ENCODE results near the gene DRC3.

The DRC3 gene

DNA sequence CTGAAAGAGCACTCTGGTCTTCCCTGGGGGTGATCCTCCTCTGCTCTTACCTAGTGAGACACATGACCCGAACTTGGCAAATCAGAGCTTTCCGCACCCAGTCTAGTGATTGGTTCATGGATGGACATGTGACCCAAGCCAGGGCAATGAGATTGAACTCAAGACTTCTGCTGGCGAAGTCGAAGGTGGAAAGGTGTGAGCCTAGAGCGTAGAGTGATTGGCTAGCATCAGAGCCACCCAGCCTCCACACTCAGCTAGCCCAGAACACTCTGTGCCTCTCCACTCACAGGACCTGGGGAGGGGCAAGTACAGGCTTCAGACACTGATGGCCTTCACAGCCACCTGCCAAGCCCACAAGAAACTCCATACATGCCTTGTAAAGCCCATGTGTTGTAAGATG is 48.7 kb downstream of the DRC3 start:
- DNase-seq (ENCODE audit: low read depth in 2 of 2): no peak

DNA sequence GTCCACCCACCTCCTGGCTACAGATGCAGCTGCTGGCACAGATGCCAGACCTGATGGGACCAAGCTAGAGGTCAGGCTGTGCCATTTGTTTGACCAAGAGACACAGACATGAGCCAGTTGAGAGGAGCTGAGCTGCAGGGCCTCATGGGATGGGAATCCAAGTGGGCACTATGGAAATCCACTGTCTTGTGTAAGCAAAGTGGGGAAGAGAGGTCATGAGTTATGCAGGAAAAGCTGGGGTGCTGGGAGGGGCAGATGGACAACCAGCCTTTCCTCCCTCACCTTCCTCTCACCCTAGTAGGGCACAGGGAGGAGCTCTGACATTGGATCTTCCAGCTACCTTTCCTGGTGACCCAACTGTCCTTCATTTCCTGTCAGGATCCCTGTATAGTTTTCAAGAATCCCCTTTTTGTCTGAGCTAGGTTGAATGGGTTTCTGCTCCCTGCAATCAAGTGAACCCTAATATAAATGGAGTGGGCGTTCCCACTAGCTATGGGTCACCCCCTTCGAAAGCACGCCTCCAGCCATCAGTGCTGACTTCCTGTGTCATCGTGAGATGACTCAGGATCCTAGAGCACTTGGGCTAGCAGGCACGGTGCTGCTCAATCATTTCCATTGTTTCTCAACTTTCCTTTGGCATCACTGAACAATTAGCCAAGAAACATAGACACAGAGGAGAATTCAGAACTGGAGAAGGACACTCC is 52.7 kb downstream of the DRC3 start:
- DNase-seq (ENCODE audit: low read depth in 2 of 2): no peak

DNA sequence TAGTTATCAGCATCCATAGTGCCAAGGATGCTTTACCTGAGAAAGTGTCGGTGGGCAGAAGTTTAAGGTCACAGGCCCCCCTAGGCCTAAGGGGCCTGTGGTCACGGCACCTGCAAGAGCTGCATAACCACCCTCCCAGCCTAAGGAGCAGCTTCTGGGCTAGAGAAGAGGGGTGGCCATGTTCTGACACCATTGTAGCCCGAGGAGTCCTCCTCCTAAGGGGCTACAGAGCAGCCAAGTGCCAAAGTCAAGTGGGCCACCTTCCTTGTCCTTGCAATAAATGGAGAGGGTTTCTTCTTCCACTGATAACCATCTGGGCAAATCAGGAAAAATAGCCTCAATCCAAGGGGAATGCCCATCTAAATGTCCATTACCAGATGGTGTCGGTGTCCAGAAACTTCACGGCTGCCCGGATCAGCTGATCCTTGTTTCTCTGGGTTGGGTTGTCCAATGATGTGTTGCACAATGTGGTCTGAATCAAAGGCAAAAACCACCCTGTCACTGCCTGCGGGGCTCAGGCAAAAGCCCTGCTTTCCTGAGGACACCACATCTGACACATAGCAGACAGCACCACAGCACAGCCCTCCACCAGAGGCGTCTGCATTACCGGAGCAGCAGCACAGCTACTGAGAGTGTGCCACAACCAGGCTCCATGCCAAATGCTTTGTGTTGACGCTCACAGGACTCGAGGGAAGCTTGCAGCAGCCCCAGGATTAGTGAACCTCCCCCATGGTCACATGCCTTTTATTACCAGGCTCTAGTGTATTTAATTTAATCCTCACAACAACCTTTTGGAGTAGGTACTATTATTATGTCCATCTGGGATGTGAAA is 53.5 kb downstream of the DRC3 start:
- DNase-seq (ENCODE audit: low read depth in 2 of 2): peak; percentile 30 to 38

DNA sequence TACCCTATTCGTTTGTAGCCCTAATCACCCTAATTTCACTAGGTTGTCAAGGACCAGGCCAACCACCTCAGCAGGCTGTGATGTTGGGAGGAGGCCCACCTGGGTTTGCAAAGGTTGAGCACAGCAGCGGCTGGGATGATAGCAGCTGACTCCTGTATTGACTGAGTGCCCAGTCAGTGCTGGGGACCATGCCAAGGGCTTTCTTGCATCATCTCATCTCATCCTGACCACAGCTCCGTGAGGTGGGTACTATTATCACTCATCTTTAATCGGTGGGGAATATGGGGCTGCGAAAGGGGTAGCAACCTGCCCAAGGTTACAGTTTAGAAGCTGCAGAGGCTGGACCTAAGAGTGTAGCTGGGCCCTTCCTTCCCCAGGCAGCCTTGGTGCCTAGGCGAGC is 54.6 kb downstream of the DRC3 start:
- DNase-seq (ENCODE audit: low read depth in 2 of 2): no peak

DNA sequence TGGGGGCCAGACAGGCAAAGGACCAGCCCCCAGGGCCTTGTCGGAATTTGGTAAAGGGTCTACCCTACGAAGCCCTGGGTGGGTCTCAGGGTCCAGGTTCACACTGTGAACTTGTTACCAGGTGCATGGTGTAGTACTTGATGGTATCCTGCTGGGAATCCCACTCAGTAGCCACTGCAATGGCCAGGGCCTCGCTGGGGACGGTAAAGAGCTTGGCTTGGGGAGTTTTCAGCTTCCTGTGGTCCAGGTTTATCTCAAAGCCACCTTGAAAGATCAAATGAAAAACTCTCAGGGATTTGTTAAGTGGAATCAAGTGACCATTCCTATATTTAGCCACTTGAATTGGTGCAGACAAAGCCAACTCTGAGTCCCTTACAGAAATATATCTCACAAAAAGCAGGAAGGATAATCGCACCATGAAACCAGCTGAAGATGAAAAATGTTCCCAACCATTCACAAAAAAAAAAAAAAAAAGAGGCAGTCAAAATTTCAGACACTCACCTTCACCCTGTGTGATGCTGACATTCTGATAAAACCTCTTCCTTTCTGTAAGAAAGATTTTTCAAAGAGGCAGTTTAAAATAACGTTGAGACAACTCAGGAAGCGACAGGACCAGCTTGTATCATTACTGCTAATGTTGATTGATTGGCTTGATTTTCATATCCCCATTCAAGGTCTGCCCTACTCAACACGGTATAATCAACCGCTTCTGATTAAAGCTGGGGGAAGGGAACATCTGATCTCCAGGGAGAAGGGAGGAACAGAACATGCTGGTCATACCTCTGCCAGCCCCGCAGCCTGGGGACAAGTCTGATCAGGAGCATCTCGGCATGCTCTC is 55.7 kb downstream of the DRC3 start:
- no peak for DNase-seq (ENCODE audit: low read depth in 2 of 2)

DNA sequence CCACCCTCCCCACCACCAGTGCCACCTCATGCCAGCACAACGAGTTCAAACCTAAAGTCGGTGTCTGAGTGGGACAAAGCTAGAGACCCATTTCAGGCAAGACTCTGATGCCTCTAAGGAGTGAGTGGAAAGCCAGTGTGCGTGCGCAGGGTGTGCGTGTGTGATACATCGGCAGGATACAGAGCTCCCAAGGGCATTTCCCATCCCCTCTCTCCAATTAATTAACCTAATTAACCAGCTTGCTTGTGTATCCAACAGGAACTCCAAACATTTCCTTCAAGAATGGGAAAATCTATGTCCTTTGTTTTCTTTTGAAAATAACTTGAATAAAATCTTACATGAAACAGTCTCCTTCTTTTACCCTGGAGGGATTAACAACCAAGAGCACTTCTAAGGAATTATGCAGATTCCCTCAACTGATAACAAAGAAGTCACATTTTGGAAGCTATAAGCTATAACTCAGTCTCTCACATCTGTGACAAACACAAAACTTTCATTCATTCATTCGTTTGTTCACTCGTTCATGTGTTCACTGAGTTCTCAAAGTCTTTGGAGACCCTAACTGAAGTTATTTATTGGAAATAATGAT is 56.4 kb downstream of the DRC3 start:
- no peak for DNase-seq (ENCODE audit: low read depth in 2 of 2)

DNA sequence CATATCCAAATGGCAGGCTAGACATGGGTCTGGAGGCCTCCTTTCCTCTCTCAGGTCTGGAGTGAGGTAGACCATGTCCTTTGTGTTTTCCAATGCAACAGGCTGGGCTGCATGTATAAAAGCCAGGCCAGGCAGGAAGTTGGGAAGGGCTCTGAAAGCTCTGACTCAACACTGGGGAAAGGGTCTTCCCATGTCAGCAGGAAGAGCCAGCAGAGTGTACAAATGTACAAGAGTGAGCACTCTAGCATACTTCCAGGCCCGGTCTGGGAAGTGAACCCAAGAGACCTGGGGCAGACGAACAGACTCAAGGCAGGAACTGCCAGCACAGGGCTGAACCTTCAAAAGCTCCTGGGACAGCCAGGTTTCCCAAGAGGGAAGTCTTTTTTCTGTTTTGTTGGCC is 59.3 kb downstream of the DRC3 start:
- no peak for DNase-seq (ENCODE audit: low read depth in 2 of 2)

DNA sequence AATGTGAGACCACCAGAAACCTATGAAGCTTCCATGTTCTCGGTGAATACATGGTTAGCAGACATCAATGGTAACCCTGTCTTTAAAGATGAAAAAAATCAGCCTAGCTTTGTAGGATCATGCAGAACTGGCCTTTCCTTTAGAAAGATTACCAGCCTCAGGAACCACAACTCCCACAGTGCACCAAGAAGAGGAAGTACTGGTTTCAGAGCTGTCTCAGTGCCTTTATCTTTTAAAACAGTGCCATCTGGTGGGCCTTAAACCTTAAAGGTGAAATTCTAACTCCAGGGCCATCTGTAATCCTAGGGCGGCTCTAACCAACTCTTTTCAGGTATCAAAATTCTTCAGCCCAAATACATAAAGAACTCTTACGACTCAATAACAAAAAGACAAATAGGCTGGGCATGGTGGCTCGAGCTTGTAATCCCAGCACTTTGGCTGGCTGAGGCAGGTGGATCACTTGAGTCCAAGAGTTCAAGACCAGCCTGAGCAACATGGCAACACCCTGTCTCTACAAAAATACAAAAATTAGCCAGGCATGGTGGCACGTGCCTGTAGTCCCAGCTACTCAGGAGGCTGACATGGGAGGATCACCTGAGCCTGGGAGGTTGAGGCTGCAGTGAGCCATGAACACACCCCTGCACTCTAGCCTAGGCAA is 60.9 kb downstream of the DRC3 start:
- DNase-seq (ENCODE audit: low read depth in 2 of 2): peak; percentile 56 to 62

DNA sequence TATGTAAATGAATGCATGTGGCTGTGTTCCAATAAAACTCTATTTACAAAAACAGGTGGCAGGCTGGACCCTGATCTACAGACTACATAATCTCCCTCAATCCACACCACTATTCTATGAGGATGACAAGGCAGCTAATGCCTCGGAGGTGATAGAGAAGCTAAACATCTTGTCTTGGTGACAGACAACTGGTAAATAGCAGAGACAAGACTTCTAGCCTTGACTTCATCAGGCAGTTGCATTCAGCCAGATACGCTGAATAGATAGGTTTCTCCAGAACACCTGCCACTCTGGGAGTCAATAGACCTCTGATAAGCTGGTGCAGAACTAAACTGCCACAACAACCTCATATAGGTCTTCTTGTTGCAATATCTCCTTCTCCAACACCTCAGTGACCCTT is 63.0 kb downstream of the DRC3 start:
- DNase-seq (ENCODE audit: low read depth in 2 of 2): no peak

DNA sequence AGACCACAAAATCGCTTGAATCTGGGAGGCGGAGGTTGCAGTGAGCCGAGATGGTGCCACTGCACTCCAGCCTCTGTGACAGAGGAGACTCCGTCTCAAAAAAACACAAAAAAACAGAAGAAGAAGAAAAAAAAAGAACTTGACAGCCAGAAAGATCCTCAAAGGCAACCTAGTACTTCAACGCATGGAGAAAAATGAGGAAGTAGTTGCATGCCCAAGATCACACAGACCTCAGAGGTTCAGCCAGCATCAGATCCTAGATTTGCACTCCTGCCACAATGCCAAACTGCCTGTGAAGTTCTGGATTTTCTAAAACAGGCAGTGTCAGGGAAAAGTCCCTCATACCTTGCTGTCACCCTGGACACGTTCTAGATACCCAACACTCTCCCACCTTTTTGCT is 64.8 kb downstream of the DRC3 start:
- no peak for DNase-seq (ENCODE audit: low read depth in 2 of 2)

DNA sequence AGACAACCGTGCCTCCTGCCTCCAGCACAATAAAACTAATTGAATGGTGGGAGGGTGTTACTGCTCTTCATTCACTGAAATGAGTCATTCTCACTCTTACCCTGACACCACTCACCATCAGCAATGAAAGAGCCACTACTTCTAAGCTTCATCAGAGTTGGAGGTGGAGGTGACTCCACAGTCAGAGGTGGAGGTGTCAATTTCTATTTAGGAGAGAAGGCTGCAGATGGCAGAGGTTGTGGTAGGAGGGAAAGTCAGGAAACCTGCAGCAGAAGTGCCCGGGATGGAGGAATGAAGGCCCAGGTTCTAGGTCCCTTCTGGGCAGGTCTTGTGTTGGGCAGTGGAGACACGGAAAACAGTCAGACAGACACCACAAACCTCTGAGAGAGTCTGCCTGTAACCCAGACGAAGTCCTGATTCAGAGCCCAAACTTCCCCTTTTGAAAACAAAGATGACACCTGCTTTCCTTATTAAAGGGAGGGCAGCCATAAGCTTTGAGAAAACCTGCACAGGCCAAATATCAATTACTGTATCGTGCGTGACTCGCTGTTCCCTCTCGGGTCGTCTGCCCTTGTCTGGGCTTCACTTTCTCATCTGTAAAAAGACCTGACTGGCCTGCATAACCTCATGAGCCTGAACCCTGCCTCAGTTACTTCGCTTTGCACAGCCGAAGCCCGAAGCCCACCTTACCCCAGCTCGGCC is 65.6 kb downstream of the DRC3 start:
- no peak for DNase-seq (ENCODE audit: low read depth in 2 of 2)

DNA sequence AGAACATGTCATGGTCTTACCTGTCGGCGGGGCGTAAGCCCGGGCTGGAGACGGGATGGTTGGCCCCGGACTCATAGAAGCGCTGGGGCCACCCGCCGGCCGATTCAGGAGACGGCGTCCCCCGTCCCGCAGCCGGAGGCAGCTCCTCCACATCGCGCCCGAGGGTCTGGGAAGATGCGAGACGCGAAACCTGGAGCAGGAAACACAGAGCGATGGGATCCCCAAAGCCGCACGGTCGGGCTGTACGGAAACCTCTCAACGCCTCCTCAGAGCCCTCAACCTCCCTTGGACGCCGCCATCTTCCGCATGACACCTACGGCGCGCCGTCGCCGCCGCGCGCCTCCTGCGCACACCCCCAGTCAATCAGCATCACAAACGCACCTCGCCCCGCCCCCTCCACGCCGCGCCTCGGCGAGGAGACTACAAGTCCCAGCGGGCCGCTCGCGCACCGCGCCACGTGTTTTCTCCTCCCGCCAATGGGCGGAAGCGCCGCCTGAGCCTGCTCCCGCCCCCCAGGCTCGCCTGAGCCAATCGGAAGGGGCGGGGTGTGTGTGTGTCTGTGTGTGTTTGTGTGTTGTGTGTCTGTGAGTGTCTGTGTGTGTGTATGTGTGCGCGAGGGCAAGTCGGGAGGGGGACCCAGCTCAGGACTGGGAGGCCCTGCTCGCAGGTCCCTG is 66.3 kb downstream of the DRC3 start, which contains the start of the genes ATPAF2 and GID4:
ATPAF2 (minus strand) TSS at position 308 of the 674 bp plus-strand sequence; CDS start at position 153, 155 bp downstream.
GID4 (plus strand) TSS at position 548 of the 674 bp plus-strand sequence; CDS start at position 605, 57 bp downstream.
- DNase-seq (ENCODE audit: low read depth in 2 of 2): peak; percentile 96 to 98

DNA sequence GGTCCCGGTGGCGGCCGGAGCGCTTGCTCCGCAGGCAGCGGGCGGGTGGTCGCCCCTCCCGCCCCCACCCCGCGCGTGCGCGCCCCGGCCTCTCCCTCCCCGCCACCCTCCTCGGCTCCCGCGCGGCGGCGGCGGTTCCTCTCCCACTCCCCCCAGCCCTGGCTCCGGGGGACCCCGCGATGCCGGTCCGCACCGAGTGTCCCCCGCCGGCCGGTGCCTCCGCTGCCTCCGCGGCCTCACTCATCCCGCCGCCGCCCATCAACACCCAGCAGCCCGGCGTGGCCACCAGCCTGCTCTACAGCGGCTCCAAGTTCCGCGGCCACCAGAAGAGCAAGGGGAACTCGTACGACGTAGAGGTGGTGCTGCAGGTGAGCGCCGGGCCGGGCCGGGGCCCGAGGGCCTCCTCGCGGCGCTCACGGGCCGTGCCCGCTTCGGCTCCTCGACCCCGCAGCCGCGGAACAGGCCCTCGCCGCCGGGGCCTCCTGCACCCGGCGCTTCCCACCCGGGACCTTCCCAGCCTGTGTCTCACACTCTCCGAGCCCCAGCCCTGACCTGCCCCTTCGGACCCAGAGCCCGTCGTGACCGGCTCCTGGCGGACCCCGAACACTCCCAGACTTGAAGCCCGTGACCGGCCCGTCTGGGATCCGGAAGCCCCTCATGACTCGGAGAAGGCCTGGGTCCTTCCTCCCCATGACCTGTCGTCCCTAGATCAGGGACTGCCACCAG is 67.0 kb downstream of the DRC3 start:
- no peak for DNase-seq (ENCODE audit: low read depth in 2 of 2)

DNA sequence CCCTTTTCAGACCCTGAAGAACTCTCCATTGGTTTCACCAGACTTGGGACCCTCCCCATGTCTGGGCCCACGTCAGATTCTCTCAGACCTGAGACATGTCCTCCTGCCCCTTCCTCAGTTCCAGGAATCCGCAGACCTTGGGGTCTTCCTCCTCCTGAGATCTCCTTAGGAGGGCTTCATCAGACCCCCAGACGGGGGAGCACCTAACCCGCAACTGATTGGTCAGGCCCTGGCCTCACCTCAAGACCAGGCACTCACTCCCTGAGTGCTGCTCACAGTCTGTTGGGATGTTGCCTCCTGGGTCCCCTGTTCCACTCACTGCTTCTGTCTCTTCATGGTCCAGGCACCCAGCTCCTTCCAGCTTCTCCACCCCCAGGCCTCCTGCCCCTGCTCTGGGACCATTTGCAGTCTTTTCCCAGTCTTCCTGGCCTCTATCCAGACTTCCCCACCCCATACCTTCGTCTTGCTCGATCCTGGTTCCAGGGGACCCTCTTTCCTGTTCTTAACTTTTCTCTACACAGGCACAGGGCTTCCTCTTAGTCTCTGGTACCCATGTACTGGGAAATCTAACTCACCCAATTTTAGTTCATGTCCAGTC is 67.7 kb downstream of the DRC3 start:
- DNase-seq (ENCODE audit: low read depth in 2 of 2): no peak

DNA sequence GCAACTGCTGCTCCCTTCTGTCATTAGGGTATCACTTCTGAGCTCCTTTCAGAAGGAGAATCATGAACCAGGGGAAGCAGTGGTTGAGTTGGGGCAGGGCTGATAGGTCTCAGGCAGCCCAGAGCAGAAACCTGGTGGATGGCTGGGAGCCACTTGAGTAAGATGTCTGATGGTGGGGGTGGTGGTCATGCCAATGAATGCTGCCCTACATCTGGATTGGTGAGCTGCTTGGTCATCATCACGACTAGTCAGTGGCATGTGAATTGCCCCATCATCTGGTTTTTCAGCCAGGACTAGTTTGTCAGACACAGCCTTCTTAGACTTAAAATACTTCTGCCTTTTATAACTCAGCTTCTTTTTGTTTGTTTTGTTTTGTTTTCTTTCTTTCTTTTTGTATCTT is 69.1 kb downstream of the DRC3 start:
- no peak for DNase-seq (ENCODE audit: low read depth in 2 of 2)

DNA sequence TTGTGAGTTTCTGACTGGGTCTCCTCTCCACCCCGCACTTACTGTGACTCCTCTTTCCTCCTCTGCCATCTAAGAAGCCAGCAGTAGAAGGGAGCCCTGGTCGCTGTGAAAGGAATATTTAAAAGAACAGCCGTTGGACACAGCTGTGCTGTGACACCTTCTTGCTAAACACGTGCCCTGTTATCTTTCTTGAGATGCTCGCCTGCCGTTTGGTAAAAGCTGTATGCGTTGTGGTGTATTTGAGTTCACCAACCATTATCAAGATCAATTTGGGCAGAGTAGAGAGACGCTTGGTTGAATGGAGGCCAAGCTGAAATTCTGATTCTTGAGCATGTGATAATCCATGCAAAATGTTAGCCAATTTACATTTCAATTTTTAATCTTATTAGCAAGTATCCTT is 70.3 kb downstream of the DRC3 start:
- DNase-seq (ENCODE audit: low read depth in 2 of 2): no peak

DNA sequence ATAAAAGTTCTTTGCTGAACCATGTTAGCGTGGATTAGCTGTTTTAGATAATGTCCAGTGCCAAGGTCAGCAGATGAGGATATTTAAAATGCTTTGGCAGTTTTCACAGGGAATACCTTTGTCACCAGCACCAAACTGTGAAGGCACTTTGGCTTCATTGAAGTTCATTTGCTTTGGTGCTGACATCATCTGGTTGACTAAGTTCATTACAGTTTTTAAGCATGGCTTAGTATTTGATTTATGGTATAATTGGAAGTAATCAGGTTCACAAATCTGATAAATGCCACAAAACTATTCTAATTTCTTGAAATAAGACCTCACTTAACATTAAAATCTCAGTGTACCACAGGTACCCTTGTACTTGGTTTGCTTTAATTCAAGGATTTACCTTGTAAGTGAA is 70.8 kb downstream of the DRC3 start:
- no peak for DNase-seq (ENCODE audit: low read depth in 2 of 2)

DNA sequence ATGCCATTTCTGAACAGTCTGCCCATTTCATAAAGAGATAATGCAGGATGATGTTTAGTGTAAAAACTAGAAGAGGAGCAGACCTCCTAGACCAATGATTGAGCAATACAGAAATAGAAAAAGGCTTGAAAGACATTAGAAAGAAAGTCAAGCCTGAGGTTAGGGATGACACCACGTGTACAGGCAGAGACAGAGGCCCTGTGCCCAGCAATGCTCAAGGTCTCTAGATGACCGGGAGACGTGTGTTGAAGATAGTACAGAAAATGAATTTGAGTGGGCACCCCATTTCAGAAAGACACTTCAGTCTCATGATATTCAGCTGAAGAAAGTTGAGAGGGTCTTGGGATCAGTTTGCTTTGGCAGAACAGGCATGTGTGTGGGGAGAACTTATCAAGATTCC is 71.9 kb downstream of the DRC3 start:
- no peak for DNase-seq (ENCODE audit: low read depth in 2 of 2)
